DND-41 (cell line): ENCODE data around the gene ZNF343.

Experiments used
- ATAC-seq: fragments of 200-7000 bp; cut with Tn5 transposase; 3 replicates; pipeline ENCODE4 v1.9.1; 2021; ENCODE audit warnings: low read depth; ENCODE audit not compliant: insufficient read depth
- DNase-seq: peaks from one replicate; pipeline ENCODE4 v3.0.0-alpha.2; 2020
- H2AFZ ChIP-seq: 2 replicates; pipeline ENCODE4 v1.6.0; 2012; ENCODE audit warnings: low read depth, low read length
- H3K27ac ChIP-seq: 2 replicates; pipeline ENCODE4 v1.5.1; 2012; ENCODE audit warnings: low read length, inconsistent platforms
- H3K27me3 ChIP-seq: fragments of 200-600 bp; sonication (generic); 2 replicates; pipeline ENCODE4 v1.6.0; 2012; ENCODE audit warnings: low read length, mild to moderate bottlenecking, inconsistent platforms; ENCODE audit not compliant: insufficient read depth, poor library complexity
- H3K36me3 ChIP-seq: 2 replicates; pipeline ENCODE4 v1.5.1; 2012; ENCODE audit warnings: low read length, inconsistent platforms; ENCODE audit not compliant: insufficient read depth
- H3K4me1 ChIP-seq: 2 replicates; pipeline ENCODE4 v1.5.1; 2012; ENCODE audit warnings: mild to moderate bottlenecking, low read length; ENCODE audit not compliant: insufficient read depth
- H3K4me2 ChIP-seq: 2 replicates; pipeline ENCODE4 v1.6.0; 2012; ENCODE audit warnings: mild to moderate bottlenecking, moderate library complexity, low read length, inconsistent platforms; ENCODE audit not compliant: insufficient read depth
- H3K4me3 ChIP-seq, 2 experiments: fragments of 200-600 bp in 1 of 2; shearing (Covaris generic) in 1 of 2; 2 replicates each; pipeline ENCODE4 v1.5.1; 2012 to 2016; ENCODE audit warnings: inconsistent platforms in 2 of 2, low read length in 2 of 2, mild to moderate bottlenecking in 2 of 2, low read depth in 1 of 2, moderate library complexity in 1 of 2
- H3K79me2 ChIP-seq: 2 replicates; pipeline ENCODE4 v1.6.0; 2012; ENCODE audit warnings: low read length, inconsistent platforms; ENCODE audit not compliant: insufficient read depth
- H3K9ac ChIP-seq: 2 replicates; pipeline ENCODE4 v1.6.0; 2012; ENCODE audit warnings: low read depth, mild to moderate bottlenecking, inconsistent platforms, low read length, moderate library complexity
- H3K9me3 ChIP-seq: 2 replicates; pipeline ENCODE4 v1.5.1; 2012; ENCODE audit warnings: low read length, moderate library complexity, mild to moderate bottlenecking, inconsistent platforms; ENCODE audit not compliant: insufficient read depth, severe bottlenecking
- H4K20me1 ChIP-seq: 2 replicates; pipeline ENCODE4 v1.6.0; 2012; ENCODE audit warnings: low read length; ENCODE audit not compliant: insufficient read depth
- EZH2 ChIP-seq: IDR thresholded peaks from 3 replicates; pipeline ENCODE4 v1.6.1; 2012; ENCODE audit warnings: borderline replicate concordance, low read depth, mild to moderate bottlenecking, moderate library complexity, low read length, inconsistent platforms; ENCODE audit not compliant: severe bottlenecking
- TF ChIP-seq, protein P1 (sequence below): IDR thresholded peaks from 2 replicates; pipeline ENCODE4 v1.5.1; 2012; ENCODE audit warnings: borderline replicate concordance, low read length, moderate library complexity, mild to moderate bottlenecking; ENCODE audit not compliant: poor library complexity, severe bottlenecking; ENCODE audit errors: extremely low read depth

Gene ZNF343

DNA sequence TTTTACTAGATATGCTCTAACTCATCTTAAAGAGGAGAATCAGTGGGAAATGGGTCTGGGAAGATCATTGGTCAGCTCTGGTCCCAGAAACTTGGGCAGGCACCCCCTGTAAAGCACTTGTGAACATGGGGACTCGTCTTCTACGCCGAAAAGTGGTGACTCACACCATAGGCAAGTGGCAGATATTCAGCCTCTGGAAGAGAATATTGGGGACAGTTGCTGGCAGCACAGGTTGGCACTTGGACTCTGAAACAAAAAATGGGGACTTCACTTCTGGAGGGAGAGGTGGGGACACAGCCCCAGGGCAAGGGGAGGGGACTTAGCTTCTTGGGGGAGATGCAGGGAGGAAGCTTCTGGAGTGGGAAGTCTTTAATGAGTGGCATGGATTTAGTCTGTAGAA is 11.9 kb upstream of the ZNF343 start:
- H3K79me2 ChIP-seq, result no peaks in the 10 kb centered on the region
- TF ChIP-seq, protein P1, sequence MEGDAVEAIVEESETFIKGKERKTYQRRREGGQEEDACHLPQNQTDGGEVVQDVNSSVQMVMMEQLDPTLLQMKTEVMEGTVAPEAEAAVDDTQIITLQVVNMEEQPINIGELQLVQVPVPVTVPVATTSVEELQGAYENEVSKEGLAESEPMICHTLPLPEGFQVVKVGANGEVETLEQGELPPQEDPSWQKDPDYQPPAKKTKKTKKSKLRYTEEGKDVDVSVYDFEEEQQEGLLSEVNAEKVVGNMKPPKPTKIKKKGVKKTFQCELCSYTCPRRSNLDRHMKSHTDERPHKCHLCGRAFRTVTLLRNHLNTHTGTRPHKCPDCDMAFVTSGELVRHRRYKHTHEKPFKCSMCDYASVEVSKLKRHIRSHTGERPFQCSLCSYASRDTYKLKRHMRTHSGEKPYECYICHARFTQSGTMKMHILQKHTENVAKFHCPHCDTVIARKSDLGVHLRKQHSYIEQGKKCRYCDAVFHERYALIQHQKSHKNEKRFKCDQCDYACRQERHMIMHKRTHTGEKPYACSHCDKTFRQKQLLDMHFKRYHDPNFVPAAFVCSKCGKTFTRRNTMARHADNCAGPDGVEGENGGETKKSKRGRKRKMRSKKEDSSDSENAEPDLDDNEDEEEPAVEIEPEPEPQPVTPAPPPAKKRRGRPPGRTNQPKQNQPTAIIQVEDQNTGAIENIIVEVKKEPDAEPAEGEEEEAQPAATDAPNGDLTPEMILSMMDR, result no peak
- no peak for TF ChIP-seq EZH2
- H3K27ac ChIP-seq, result no peak overlapping the region
- no peaks in the 10 kb centered on the region for H3K36me3 ChIP-seq
- H3K9ac ChIP-seq, result no peak overlapping the region
- no peaks in the 10 kb centered on the region; the same call in 1 of the 2 replicates for H4K20me1 ChIP-seq
- DNase-seq (no peak), ATAC-seq (no peak)
- H3K4me2 ChIP-seq, result no peak overlapping the region
- H3K4me3 ChIP-seq, result no peak overlapping the region
- peaks cover 20% of the 10 kb centered on the region for H3K27me3 ChIP-seq
- peaks cover 14% of the 10 kb centered on the region for H3K4me1 ChIP-seq
- no peaks in the 10 kb centered on the region for H3K9me3 ChIP-seq
- H2AFZ ChIP-seq, result no peak overlapping the region

DNA sequence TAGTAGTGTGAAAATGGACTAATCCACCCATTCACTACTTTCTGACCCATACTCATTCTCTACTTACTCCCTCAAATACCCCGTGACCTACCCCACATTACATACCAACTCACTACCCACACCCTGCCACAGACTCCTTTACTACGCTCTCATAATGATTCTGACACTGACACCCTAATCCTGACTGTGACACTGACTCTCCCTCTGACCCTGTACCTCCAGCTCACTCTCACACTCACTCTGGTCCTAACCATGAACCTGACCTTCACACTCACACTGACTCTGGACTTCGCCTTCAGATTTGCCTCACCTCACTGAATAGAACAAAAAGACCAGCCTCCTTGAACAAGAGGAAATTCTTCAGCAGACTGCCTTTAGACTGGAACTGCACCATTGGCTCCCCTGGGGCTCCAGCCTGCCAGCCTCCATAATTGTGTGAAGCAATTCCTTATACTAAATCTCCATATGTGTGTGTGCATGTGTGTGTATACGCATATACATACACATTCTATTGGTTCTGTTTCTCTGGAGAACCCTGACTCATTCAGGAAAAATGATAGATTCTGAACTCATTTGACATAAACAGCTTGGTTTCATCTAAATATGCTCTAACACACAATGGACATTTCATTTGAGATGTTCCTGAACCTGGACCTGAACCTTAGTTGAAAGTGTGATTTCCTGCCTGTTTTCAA is 10.5 kb upstream of the ZNF343 start:
- DNase-seq, result no peak
- Histone ChIP-seq H3K36me3 (no peaks in the 10 kb centered on the region), H3K9ac (no peak overlapping the region), H3K4me2 (no peak overlapping the region), H3K27me3 (peaks cover 14% of the 10 kb centered on the region), H2AFZ (no peak overlapping the region), H3K79me2 (no peaks in the 10 kb centered on the region), H4K20me1 (no peaks in the 10 kb centered on the region; the same call in 1 of the 2 replicates), H3K4me1 (peaks cover 5% of the 10 kb centered on the region), H3K4me3 (no peak overlapping the region), H3K27ac (no peak overlapping the region), H3K9me3 (no peaks in the 10 kb centered on the region)
- no peak for TF ChIP-seq EZH2
- TF ChIP-seq, protein P1, result no peak
- no peak for ATAC-seq

GRCh38 chr20:2518558-2518957 is 9.8 kb upstream of the ZNF343 start:
- Histone ChIP-seq H3K4me3 (no peak overlapping the region), H2AFZ (no peak overlapping the region), H3K27me3 (peaks cover 20% of the 10 kb centered on the region), H3K9ac (no peak overlapping the region), H3K9me3 (no peaks in the 10 kb centered on the region), H3K27ac (no peak overlapping the region), H4K20me1 (no peaks in the 10 kb centered on the region), H3K4me2 (no peak overlapping the region), H3K36me3 (no peaks in the 10 kb centered on the region), H3K79me2 (no peaks in the 10 kb centered on the region), H3K4me1 (no peaks in the 10 kb centered on the region)
- DNase-seq, result no peak
- TF ChIP-seq EZH2, result no peak
- TF ChIP-seq, protein P1, result no peak
- no peak for ATAC-seq

GRCh38 chr20:2518096-2518495 is 9.4 kb upstream of the ZNF343 start:
- no peak overlapping the region for H3K27ac ChIP-seq
- no peak overlapping the region for H3K4me2 ChIP-seq
- no peaks in the 10 kb centered on the region for H3K9me3 ChIP-seq
- no peak overlapping the region for H2AFZ ChIP-seq
- H3K79me2 ChIP-seq, result no peaks in the 10 kb centered on the region
- no peak overlapping the region for H3K4me3 ChIP-seq
- DNase-seq (no peak), ATAC-seq (no peak)
- no peaks in the 10 kb centered on the region for H4K20me1 ChIP-seq
- TF ChIP-seq, protein P1, result no peak
- no peak for TF ChIP-seq EZH2
- H3K9ac ChIP-seq, result no peak overlapping the region
- no peaks in the 10 kb centered on the region for H3K4me1 ChIP-seq
- H3K36me3 ChIP-seq, result no peaks in the 10 kb centered on the region
- peaks cover 24% of the 10 kb centered on the region for H3K27me3 ChIP-seq
